GM19468 (cell line): ENCODE data around the gene C12orf60.

Experiments used
- ATAC-seq: cut with Tn5 transposase; IDR thresholded peaks from one replicate; pipeline ENCODE4 v1.9.1; 2021; ENCODE audit warnings: mild to moderate bottlenecking, moderate library complexity, moderate number of reproducible peaks; ENCODE audit not compliant: unreplicated experiment; ENCODE audit errors: extremely low read depth

The C12orf60 gene

DNA sequence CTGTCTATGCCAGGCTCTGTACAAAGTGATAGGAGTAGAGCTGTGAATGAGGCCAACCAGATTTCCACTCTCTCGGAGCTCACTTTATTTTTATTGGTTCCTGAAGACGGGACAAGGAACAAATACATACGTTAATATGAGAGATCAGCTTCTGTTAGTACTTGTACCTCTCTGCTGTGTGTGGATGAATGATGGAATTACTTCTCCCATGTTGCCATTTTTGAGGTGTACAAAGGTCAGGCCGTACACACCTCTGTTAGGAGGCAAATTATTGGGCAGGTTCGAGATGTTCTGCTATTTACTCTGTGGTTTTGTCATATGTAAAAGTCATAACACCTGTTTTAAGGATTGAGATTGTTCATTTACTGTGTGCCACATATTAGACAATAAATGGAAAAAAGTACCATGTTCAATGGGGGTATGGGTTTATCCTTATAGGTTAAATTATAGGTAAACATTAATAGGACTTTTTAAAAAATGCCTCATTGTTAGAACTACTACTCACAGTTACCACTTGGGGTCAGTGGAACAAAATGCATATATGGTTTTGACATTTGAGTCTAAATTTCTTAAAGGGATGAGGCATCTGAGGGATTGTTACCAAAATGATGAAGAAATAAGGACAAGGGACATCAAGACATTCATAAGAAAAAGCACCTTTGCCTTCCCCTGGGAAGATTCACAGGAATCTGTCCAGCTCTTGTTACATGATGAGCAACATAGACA is 27.1 kb upstream of the C12orf60 start:
- no peak for ATAC-seq

GRCh38 chr12:14777271-14777670 is 26.2 kb upstream of the C12orf60 start:
- no peak for ATAC-seq

DNA sequence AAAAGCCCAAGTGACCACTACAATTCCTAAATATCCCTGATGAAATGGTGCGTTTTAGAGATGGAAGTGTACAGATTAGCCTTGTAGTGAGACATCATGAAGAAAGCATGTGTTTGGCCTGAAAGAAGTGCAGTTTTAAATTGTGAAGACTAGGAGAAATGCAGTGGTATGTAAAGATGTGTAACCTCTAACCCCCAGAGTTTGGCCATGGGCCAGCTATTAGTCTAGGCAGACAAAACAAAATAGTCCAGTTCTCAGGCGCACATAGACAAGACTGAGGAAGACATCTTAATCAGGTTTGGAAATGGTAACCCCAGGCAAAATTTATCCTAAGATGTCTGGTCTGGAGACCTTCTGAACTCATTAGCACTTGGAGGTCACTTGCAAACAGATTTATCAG is 23.6 kb upstream of the C12orf60 start:
- no peak for ATAC-seq

GRCh38 chr12:14780859-14781258 is 22.6 kb upstream of the C12orf60 start:
- ATAC-seq = no peak

GRCh38 chr12:14781563-14781962 is 21.9 kb upstream of the C12orf60 start:
- ATAC-seq = no peak

- ATAC-seq = no peak
These were observed 20.7 kb upstream of the C12orf60 start for GRCh38 chr12:14782756-14783155.

- no peak for ATAC-seq
These were observed 19.0 kb upstream of the C12orf60 start for GRCh38 chr12:14784471-14784870.

- ATAC-seq = no peak
These were observed 17.9 kb upstream of the C12orf60 start for GRCh38 chr12:14785568-14785967.

DNA sequence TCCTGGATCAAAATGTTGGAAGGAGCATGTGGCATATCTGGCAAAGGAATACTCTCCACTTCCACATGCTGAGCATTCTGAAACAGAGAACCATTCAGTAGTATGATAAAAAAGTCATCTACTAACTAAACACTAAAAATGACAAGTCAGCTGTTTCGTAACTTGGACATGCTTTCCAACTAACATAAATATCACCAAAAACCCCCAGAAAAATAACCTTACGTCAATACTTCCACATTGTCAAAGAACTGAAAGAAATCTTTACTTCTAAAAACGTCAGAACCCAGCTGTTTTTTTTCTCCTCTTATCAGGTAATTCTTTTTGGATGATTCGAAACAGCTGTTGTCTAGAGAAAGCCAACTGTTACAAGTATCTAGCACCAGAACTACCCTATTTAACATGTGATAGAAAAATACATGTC is 8.4 kb upstream of the C12orf60 start:
- no peak for ATAC-seq

DNA sequence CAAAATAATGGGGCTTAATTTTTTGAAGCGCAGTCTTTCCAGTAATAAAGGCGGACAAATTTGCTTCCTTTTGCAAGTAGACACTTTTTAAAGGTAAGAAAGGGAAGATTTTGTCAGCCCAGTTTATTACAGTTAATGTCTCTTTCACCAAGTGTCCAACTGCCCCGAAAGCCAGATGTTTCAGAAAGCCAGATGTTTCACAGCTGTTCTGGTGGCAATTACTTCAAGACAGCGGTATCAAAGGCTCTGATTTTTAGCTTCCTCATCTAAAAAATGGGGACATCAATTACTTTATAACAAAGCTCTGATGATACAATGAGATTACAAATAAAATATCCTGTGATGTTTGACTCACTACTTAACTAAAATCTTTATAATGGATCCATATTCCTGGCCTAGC is 1.2 kb upstream of the C12orf60 start:
- ATAC-seq = no peak

DNA sequence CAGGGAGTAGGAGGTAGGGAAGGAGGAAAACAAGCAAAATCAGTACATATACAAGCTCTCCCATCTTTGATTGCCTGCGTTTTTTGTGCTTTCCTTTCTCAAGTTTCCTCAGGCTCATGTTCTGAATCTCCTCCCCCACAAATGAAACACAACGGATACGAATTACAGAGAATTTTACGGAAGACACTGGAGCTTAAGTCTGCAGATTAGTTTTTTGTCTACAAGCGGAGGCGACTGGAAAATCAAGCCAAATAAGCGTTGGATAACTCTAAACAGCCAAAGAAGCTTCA is 804 bp upstream of the C12orf60 start:
- no peak for ATAC-seq

- no peak for ATAC-seq
These were observed 325 bp downstream of the C12orf60 start for GRCh38 chr12:14803830-14804160.

DNA sequence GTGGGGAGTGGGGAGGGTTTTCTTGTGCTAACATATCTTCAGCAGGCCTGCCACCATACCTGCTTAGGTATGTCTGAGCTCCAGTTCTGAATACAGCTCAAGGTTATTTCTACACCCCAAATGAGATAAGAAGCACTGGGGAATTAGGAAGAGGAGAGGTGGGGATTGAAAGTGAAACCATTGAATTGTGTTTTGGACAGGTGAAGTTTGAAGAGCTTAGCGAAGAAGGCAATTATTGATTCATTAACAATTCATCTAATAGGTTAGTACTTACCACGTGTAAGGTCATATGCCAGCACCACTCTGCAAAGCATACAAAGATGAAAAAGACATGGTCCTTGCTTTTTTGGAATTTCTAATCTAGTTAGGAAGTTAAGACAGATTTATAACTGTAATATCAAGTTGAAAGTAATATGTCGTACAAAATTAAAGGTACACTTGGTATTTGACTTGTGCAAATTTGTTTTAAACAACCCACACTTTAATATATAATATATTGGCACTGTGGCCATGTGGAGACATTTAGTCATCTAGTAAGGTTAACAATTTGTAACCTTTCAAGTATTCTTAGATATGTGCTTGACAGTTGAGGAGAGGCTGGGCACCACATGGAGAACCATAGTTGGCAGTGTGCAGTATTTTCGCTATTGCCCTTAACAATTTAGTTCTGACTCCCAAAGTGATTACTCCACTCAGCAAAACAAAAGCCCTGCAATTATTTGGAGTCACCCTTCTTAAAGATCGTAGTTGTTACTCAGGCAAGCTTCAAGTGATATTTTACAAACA is 6.9 kb downstream of the C12orf60 start:
- no peak for ATAC-seq

DNA sequence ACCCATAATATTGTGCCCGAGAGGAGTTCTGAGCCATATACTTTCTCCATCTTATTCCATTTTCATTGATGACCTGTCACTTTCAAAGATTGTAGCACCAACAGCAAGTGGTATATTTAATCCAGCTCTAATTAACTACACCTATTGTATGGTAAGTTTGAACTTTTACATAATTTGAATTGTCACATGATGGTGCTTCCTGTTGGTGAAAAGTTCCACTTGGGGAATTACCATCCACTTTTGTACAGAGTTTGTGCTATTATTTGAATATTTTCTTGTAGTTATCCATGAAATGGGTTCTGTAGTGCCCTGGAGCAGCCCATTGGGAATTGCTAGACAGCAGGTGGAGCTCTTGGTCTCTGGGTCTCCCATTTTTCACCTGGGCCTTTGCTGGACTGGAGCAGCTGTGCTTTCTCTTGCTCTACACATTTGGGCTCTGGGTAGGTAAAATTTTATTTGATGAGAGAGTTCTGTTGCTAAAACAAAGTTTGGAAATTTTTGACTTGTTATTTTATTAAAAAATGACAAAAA is 7.5 kb downstream of the C12orf60 start:
- no peak for ATAC-seq

- no peak for ATAC-seq
These were observed 8.0 kb downstream of the C12orf60 start for GRCh38 chr12:14811486-14811885.

- ATAC-seq = no peak
These were observed 10.5 kb downstream of the C12orf60 start, which contains the start of gene SMCO3 for GRCh38 chr12:14814014-14814413. SMCO3 (minus strand) TSS chr12:14814182; CDS start chr12:14806680, 7,502 bp downstream.

GRCh38 chr12:14824012-14824634 is 20.7 kb downstream of the C12orf60 start:
- ATAC-seq = no peak

DNA sequence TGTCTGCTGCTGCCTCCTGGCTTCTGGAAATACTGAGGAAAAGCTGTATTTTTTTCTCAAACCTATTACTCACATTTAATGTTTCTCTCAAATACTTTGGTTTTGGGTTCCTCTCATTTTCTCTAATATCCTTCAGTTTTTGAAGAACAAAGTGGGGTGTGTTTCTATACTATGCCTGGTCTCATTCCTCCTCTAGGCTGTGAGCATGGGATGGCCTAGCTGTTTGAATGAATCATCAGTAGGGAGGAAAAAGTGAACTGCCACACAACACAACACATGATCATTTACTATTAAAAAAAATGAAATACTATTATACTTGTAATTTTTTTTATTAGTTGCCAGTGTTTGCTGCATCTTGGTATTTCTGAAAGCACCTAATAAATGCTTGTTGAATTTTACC is 21.8 kb downstream of the C12orf60 start:
- ATAC-seq = no peak

DNA sequence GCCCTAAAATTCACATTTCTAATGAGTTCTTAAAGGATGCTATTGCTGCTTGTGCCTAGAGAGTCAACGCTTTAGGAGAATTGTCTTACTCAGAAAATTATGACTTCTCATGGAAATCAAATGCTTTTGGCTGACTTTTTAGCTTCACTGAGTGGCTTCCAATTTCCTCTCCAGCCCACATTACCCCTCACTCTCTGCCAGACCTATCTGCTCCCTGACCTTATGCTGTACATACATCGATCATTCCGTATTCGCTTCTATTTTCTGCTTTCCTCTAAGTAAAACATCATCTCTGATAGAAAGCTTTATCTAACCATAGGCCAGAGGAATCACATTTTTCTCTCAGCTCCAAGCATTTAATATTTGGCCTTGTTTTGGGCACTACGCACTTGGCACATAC is 23.0 kb downstream of the C12orf60 start:
- ATAC-seq = no peak

- ATAC-seq = no peak
These were observed 23.6 kb downstream of the C12orf60 start for GRCh38 chr12:14827043-14827442.

GRCh38 chr12:14828892-14829291 is 25.4 kb downstream of the C12orf60 start:
- ATAC-seq = no peak
